Activated CD8-positive, alpha-beta memory T cell treated with anti-CD3 and anti-CD28 coated beads, Interleukin-2, amount 10 ng/mL, durations not matched to agents 7 days and 5 days (primary cell): ENCODE measurements around the gene WAPL. TPM values are rescaled to one million over a fixed set of nuclear protein-coding genes. Genes with fewer than 3 reads are reported as not detected.
"Not testable (repeated sequence)": the region's sequence is repeated elsewhere in the genome, so short reads cannot be mapped to it uniquely, and the experiment has no call there.

Experiments
- ATAC-seq: fragments of 150-1000 bp; cut with Tn5 transposase; one replicate; pipeline ENCODE4 v1.10.0; 2021; ENCODE audit warnings: moderate library complexity
- CTCF ChIA-PET: fragments of 350-600 bp; sonication (Branson Sonifier 250); formaldehyde crosslinking; loops from one replicate; lab custom pipeline; 2021; ENCODE audit warnings: antibody characterized with exemption; lab: Charles Lee
- DNase-seq: peaks from one replicate; pipeline ENCODE4 v3.0.0-alpha.2; 2020
- H3K27ac Mint-ChIP-seq: one replicate; pipeline ENCODE4 v1.8.0; 2021; ENCODE audit warnings: mild to moderate bottlenecking, mixed read lengths
- H3K27me3 Mint-ChIP-seq: one replicate; pipeline ENCODE4 v1.8.0; 2021; ENCODE audit warnings: mixed read lengths
- H3K36me3 Mint-ChIP-seq: one replicate; pipeline ENCODE4 v1.8.0; 2021; ENCODE audit warnings: mild to moderate bottlenecking, mixed read lengths
- H3K4me1 Mint-ChIP-seq: one replicate; pipeline ENCODE4 v1.8.0; 2021; ENCODE audit warnings: mixed read lengths
- H3K4me3 Mint-ChIP-seq: one replicate; pipeline ENCODE4 v1.8.0; 2021; ENCODE audit warnings: mild to moderate bottlenecking, moderate library complexity, mixed read lengths
- H3K9me3 Mint-ChIP-seq: one replicate; pipeline ENCODE4 v1.8.0; 2022; ENCODE audit warnings: low read depth, mixed read lengths
- total RNA-seq, 2 experiments: library from RNA; stranded (reverse); gene quantifications; one replicate each; pipeline ENCODE4 v1.2.3, GENCODE V29; 2021

The WAPL gene
- 10 to 100 TPM; 48.5 to 52.6 TPM for total RNA-seq

GRCh38 chr10:86521678-86522509 is at the start of gene WAPL:
Gene WAPL, minus strand, starts transcription at chr10:86521792. Its CDS starts 3,723 bp downstream, at chr10:86518069.
- H3K4me3 Mint-ChIP-seq = peak within 1 kb of the TSS; percentile 85
- no peaks in the 10 kb centered on the region for H3K9me3 Mint-ChIP-seq
- peak within 1 kb of the TSS; percentile 89 for H3K27ac Mint-ChIP-seq
- H3K27me3 Mint-ChIP-seq = no peaks in the 10 kb centered on the region
- DNase-seq (peak; percentile 95), ATAC-seq (peak; percentile 94)
- H3K4me1 Mint-ChIP-seq = peaks cover 56% of the 10 kb centered on the region
- H3K36me3 Mint-ChIP-seq = peaks cover 24% of the 10 kb centered on the region
- CTCF ChIA-PET = interaction anchor here (0.7 to 2.5 kb wide), 7 partner anchors 10 to 1750 kb away, joined by 3 to 22 read pairs (median 3); no protein-coding TSS in a partner anchor

- Mint-ChIP-seq H3K4me3 (no peak overlapping the region), H3K9me3 (no peaks in the 10 kb centered on the region), H3K27me3 (peaks cover 6% of the 10 kb centered on the region), H3K27ac (no peak overlapping the region), H3K4me1 (no peaks in the 10 kb centered on the region), H3K36me3 (no peaks in the 10 kb centered on the region)
- CTCF ChIA-PET = no interaction called here
- DNase-seq = no peak
- ATAC-seq = no peak
Measured at GRCh38 chr10:86569335-86569734, 47.7 kb upstream of the WAPL start.

- ATAC-seq, H3K36me3 Mint-ChIP-seq, DNase-seq, H3K9me3 Mint-ChIP-seq, H3K27me3 Mint-ChIP-seq, CTCF ChIA-PET, H3K4me3 Mint-ChIP-seq, H3K4me1 Mint-ChIP-seq, H3K27ac Mint-ChIP-seq: not testable (repeated sequence)
Measured at GRCh38 chr10:86566518-86566917, 44.9 kb upstream of the WAPL start.

- H3K4me3 Mint-ChIP-seq, ATAC-seq, H3K4me1 Mint-ChIP-seq, CTCF ChIA-PET, H3K27me3 Mint-ChIP-seq, H3K27ac Mint-ChIP-seq, H3K9me3 Mint-ChIP-seq, DNase-seq, H3K36me3 Mint-ChIP-seq: not testable (repeated sequence)
Measured at GRCh38 chr10:86563338-86563737, 41.7 kb upstream of the WAPL start.

GRCh38 chr10:86558695-86559094 is 37.1 kb upstream of the WAPL start:
- H3K4me3 Mint-ChIP-seq, DNase-seq, H3K4me1 Mint-ChIP-seq, H3K27ac Mint-ChIP-seq, ATAC-seq, H3K9me3 Mint-ChIP-seq, H3K27me3 Mint-ChIP-seq, H3K36me3 Mint-ChIP-seq, CTCF ChIA-PET: not testable (repeated sequence)

- peaks cover 4% of the 10 kb centered on the region for H3K27me3 Mint-ChIP-seq
- CTCF ChIA-PET = interaction anchor here (1.2 kb wide), 1 partner anchor 28 kb away, joined by 3 read pairs; no protein-coding TSS in a partner anchor
Measured at GRCh38 chr10:86556933-86557649, 35.5 kb upstream of the WAPL start.

GRCh38 chr10:86556532-86556931 is 34.9 kb upstream of the WAPL start:
- Mint-ChIP-seq H3K4me1 (peaks cover 9% of the 10 kb centered on the region), H3K36me3 (no peaks in the 10 kb centered on the region), H3K9me3 (no peaks in the 10 kb centered on the region), H3K27ac (no peak overlapping the region), H3K4me3 (no peak overlapping the region), H3K27me3 (peaks cover 4% of the 10 kb centered on the region)
- DNase-seq (no peak), ATAC-seq (no peak)
- CTCF ChIA-PET = interaction anchor here (1.2 kb wide), 1 partner anchor 29 kb away, joined by 3 read pairs; no protein-coding TSS in a partner anchor

More at GRCh38 chr10:86556933-86557649, 35.5 kb upstream of the WAPL start:
- Mint-ChIP-seq H3K27ac (no peak overlapping the region), H3K9me3 (no peaks in the 10 kb centered on the region), H3K36me3 (no peaks in the 10 kb centered on the region), H3K4me1 (peaks cover 9% of the 10 kb centered on the region), H3K4me3 (no peak overlapping the region)
- DNase-seq = no peak
- no peak for ATAC-seq

- no peak overlapping the region for H3K27ac Mint-ChIP-seq
- H3K27me3 Mint-ChIP-seq = peaks cover 5% of the 10 kb centered on the region
- DNase-seq (no peak), ATAC-seq (no peak)
- H3K9me3 Mint-ChIP-seq = no peaks in the 10 kb centered on the region
- H3K4me1 Mint-ChIP-seq = peaks cover 9% of the 10 kb centered on the region
- CTCF ChIA-PET = no interaction called here
- H3K36me3 Mint-ChIP-seq = no peaks in the 10 kb centered on the region
- H3K4me3 Mint-ChIP-seq = no peak overlapping the region
Measured at GRCh38 chr10:86553639-86554038, 32.0 kb upstream of the WAPL start.

GRCh38 chr10:86553213-86553612 is 31.6 kb upstream of the WAPL start:
- Mint-ChIP-seq H3K36me3 (no peaks in the 10 kb centered on the region), H3K27me3 (peaks cover 9% of the 10 kb centered on the region), H3K27ac (no peak overlapping the region), H3K9me3 (no peaks in the 10 kb centered on the region), H3K4me1 (peaks cover 9% of the 10 kb centered on the region), H3K4me3 (no peak overlapping the region)
- CTCF ChIA-PET = no interaction called here
- DNase-seq (no peak), ATAC-seq (no peak)

- H3K36me3 Mint-ChIP-seq = no peaks in the 10 kb centered on the region
- no peak overlapping the region for H3K4me3 Mint-ChIP-seq
- no peaks in the 10 kb centered on the region for H3K4me1 Mint-ChIP-seq
- ATAC-seq (no peak), DNase-seq (no peak)
- CTCF ChIA-PET = interaction anchor here (1.4 kb wide), 1 partner anchor 147 kb away, joined by 4 read pairs; no protein-coding TSS in a partner anchor
- H3K27me3 Mint-ChIP-seq = peaks cover 8% of the 10 kb centered on the region
- H3K9me3 Mint-ChIP-seq = no peaks in the 10 kb centered on the region
- H3K27ac Mint-ChIP-seq = no peak overlapping the region
Measured at GRCh38 chr10:86547296-86547695, 25.7 kb upstream of the WAPL start.

GRCh38 chr10:86545101-86545500 is 23.5 kb upstream of the WAPL start:
- Mint-ChIP-seq H3K27ac (no peak overlapping the region), H3K4me3 (no peak overlapping the region), H3K36me3 (no peaks in the 10 kb centered on the region), H3K9me3 (no peaks in the 10 kb centered on the region), H3K27me3 (peaks cover 8% of the 10 kb centered on the region), H3K4me1 (no peaks in the 10 kb centered on the region)
- no peak for ATAC-seq
- CTCF ChIA-PET = no interaction called here
- no peak for DNase-seq

GRCh38 chr10:86540016-86540415 is 18.4 kb upstream of the WAPL start:
- Mint-ChIP-seq H3K27me3 (no peaks in the 10 kb centered on the region), H3K27ac (no peak overlapping the region), H3K36me3 (no peaks in the 10 kb centered on the region), H3K4me3 (no peak overlapping the region), H3K9me3 (peaks cover 2% of the 10 kb centered on the region), H3K4me1 (peaks cover 13% of the 10 kb centered on the region)
- CTCF ChIA-PET = no interaction called here
- ATAC-seq (no peak), DNase-seq (no peak)

- Mint-ChIP-seq H3K27ac (no peak overlapping the region), H3K9me3 (peaks cover 2% of the 10 kb centered on the region), H3K27me3 (no peaks in the 10 kb centered on the region), H3K4me3 (no peak overlapping the region), H3K4me1 (peaks cover 13% of the 10 kb centered on the region), H3K36me3 (no peaks in the 10 kb centered on the region)
- CTCF ChIA-PET = interaction anchor here (0.7 kb wide), 1 partner anchor 572 kb away, joined by 4 read pairs; no protein-coding TSS in a partner anchor
- no peak for DNase-seq
- no peak for ATAC-seq
Measured at GRCh38 chr10:86538547-86538946, 17.0 kb upstream of the WAPL start.
